ENCODE measurements around the gene GYPC.

GYPC gene

DNA sequence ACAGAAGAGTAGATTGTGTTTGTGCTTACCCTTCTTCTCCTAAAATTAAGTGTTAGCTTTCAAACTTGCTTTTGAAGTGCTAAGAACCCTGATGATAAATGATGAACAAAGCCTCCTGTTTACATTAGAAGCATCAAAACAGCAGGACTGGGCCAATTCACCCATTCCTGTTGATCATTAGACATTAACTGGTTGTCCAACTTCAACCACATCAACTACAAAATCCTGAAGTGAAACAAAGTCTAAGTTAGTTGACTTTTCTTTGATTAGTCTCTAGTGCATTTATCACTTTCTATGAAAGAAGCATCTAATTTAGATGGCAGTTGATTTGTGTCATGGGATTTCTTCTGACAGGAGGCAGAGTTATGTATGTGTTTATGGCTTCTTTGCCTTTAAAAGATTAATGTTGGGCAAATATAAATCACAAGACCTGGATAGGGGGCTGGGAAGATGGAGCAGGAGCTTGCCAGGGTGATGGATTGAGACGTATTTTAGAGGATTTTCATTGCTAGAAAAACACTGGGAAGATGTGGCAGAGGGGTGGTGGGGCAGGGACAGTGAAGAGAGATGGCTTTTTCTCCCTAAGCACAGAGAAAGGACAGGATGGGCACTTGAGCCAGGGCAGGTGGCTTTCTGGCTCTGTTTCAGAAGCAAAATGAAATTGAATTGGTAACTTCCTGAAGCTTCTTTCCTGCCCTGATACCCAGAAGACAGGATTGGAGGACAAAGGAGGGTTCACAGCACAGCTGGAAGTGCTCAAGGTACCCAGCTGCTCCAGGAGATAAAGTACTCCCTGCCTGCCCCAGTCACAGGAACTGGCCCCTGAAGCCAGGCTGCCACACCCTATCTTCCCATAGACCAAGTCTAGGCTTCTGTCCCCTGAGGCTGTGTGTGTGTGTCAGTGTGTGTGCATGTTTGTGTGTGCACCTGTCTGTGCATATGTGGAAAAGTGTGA is 20.5 kb downstream of the GYPC start:
- Histone ChIP-seq H3K36me3 (no peaks in the 10 kb centered on the region), H3K27me3 (no peaks in the 10 kb centered on the region), H3K9me3 (no peaks in the 10 kb centered on the region), H3K4me3 (ENCODE audit: low read depth, low read length) (no peak overlapping the region), H3K4me1 (no peaks in the 10 kb centered on the region)
- TF ChIP-seq, protein P1, sequence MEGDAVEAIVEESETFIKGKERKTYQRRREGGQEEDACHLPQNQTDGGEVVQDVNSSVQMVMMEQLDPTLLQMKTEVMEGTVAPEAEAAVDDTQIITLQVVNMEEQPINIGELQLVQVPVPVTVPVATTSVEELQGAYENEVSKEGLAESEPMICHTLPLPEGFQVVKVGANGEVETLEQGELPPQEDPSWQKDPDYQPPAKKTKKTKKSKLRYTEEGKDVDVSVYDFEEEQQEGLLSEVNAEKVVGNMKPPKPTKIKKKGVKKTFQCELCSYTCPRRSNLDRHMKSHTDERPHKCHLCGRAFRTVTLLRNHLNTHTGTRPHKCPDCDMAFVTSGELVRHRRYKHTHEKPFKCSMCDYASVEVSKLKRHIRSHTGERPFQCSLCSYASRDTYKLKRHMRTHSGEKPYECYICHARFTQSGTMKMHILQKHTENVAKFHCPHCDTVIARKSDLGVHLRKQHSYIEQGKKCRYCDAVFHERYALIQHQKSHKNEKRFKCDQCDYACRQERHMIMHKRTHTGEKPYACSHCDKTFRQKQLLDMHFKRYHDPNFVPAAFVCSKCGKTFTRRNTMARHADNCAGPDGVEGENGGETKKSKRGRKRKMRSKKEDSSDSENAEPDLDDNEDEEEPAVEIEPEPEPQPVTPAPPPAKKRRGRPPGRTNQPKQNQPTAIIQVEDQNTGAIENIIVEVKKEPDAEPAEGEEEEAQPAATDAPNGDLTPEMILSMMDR (IDR thresholded peaks at IDR 0.05; ENCODE audit: low read depth, low read length), result no peak
- no peak for DNase-seq

- Histone ChIP-seq H3K4me1 (no peaks in the 10 kb centered on the region), H3K36me3 (no peaks in the 10 kb centered on the region), H3K9me3 (no peaks in the 10 kb centered on the region), H3K27me3 (no peaks in the 10 kb centered on the region), H3K4me3 (ENCODE audit: low read depth, low read length) (no peak overlapping the region)
- no peak for DNase-seq
- TF ChIP-seq, protein P1 (IDR thresholded peaks at IDR 0.05; ENCODE audit: low read depth, low read length), result no peak
These were observed 21.2 kb downstream of the GYPC start for GRCh38 chr2:126677176-126677538.

- H3K9me3 ChIP-seq, result no peaks in the 10 kb centered on the region
- H3K4me3 ChIP-seq (ENCODE audit: low read depth, low read length), result no peak overlapping the region
- no peaks in the 10 kb centered on the region for H3K27me3 ChIP-seq
- TF ChIP-seq, protein P1 (IDR thresholded peaks at IDR 0.05; ENCODE audit: low read depth, low read length), result no peak
- DNase-seq, result no peak
- no peaks in the 10 kb centered on the region for H3K36me3 ChIP-seq
- H3K4me1 ChIP-seq, result no peaks in the 10 kb centered on the region
These were observed 22.5 kb downstream of the GYPC start for GRCh38 chr2:126678269-126679065.

- no peaks in the 10 kb centered on the region for H3K36me3 ChIP-seq
- no peaks in the 10 kb centered on the region for H3K27me3 ChIP-seq
- no peaks in the 10 kb centered on the region for H3K4me1 ChIP-seq
- H3K4me3 ChIP-seq (ENCODE audit: low read depth, low read length), result no peak overlapping the region
- TF ChIP-seq, protein P1 (IDR thresholded peaks at IDR 0.05; ENCODE audit: low read depth, low read length), result no peak
- DNase-seq, result no peak
- H3K9me3 ChIP-seq, result no peaks in the 10 kb centered on the region
These were observed 23.2 kb downstream of the GYPC start for GRCh38 chr2:126679094-126679713.

DNA sequence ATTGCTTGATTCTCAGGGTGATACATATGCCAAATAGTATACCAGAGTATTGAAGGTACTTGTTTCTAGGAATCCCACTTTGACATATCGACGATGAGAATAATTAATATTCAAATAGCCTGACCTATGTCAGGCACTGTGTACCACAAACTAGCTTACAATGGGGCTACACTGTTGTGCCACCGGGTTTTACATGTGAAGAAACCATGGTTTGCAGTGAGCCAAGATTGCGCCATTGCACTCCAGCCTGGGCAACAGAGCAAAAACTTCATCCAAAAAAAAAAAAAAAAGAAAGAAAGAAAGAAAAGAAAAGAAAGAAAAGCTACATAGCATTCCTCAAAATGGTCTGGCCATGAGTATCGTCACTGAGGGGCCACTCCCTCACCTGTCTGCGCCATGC is 25.5 kb downstream of the GYPC start:
- TF ChIP-seq, protein P1 (IDR thresholded peaks at IDR 0.05; ENCODE audit: low read depth, low read length), result no peak
- no peaks in the 10 kb centered on the region for H3K9me3 ChIP-seq
- DNase-seq, result no peak
- H3K27me3 ChIP-seq, result no peaks in the 10 kb centered on the region
- H3K4me3 ChIP-seq (ENCODE audit: low read depth, low read length), result no peak overlapping the region
- H3K36me3 ChIP-seq, result no peaks in the 10 kb centered on the region
- H3K4me1 ChIP-seq, result no peaks in the 10 kb centered on the region

All from BE2C (cell line).